Measurements from ENCODE around the gene NUDC. TPM values are rescaled to one million over a fixed set of nuclear protein-coding genes. Genes with fewer than 3 reads are reported as not detected.

The NUDC gene
- total and polyA plus RNA-seq, 10 of the 15 experiments (the other 5 are each of a cell fraction or from before 2014, with no cell fraction given), result 5.5 to 227 (median 67.4) TPM

GRCh38 chr1:26950602-26951001 is 29.1 kb downstream of the NUDC start:
- H3K4me1 ChIP-seq (ENCODE audit: control insufficient read depth, insufficient read depth, low read length), result no peaks in the 10 kb centered on the region
- no TSS peak for BruUV-seq (replicated peaks)
- no peak for DNase-seq (ENCODE audit: low read depth, low spot score)
- H3K9me3 ChIP-seq (replicated peaks; ENCODE audit: control insufficient read depth, insufficient read depth, low read length), result no peaks in the 10 kb centered on the region
- in situ Hi-C loops (cut with MboI) (no loop called here), intact Hi-C loops (cut with micrococcal nuclease; ENCODE audit: unreplicated experiment) (no loop called here)
- no peaks in the 10 kb centered on the region; the same call in 1 of the 2 replicates for H4K20me1 ChIP-seq (ENCODE audit: control insufficient read depth, insufficient read depth)
- H2AFZ ChIP-seq (ENCODE audit: control insufficient read depth, low read depth, low read length), result no peak overlapping the region
- CTCF ChIA-PET, result no interaction called here
- H3K27me3 ChIP-seq (replicated peaks in 1 of 2; ENCODE audit: control insufficient read depth in 2 of 2, insufficient read depth in 2 of 2, low read length in 1 of 2), result no peaks in the 10 kb centered on the region
- RAD21 ChIA-PET (ENCODE audit: unreplicated experiment), result no interaction called here
- H3K79me2 ChIP-seq (ENCODE audit: control insufficient read depth, insufficient read depth, low read length), result no peaks in the 10 kb centered on the region
- WGBS (ENCODE audit: insufficient coverage, insufficient replicate concordance, low lambda C conversion rate, missing lambda C conversion rate), result 54% methylated on average over 8 of the region's 8 CpGs
- H3K9ac ChIP-seq (ENCODE audit: control insufficient read depth, insufficient read depth, low read length), result no peak overlapping the region
- SMC1A ChIA-PET (ENCODE audit: uncharacterized antibody, unreplicated experiment), result no interaction called here
- H3K27ac ChIP-seq (ENCODE audit: control insufficient read depth, insufficient read depth), result no peak overlapping the region
- no peak overlapping the region for H3K4me2 ChIP-seq (ENCODE audit: control insufficient read depth, insufficient read depth)
- no peak for ATAC-seq
- no peak for FAIRE-seq
- TF ChIP-seq CTCF (IDR thresholded peaks at IDR 0.05 in 2 of 3, conservative IDR thresholded peaks at IDR 0.05 in 1 of 3; ENCODE audit: control insufficient read depth in 2 of 3, extremely low read depth in 1 of 3, insufficient read depth in 1 of 3, low read depth in 3 of 3, low read length in 3 of 3) (no peak), FOS (IDR thresholded peaks at IDR 0.05; ENCODE audit: borderline replicate concordance, extremely low read depth, insufficient read length) (no peak)
- H3K36me3 ChIP-seq (ENCODE audit: control insufficient read depth in 2 of 2, insufficient read depth in 2 of 2, low read length in 1 of 2), result peaks cover 4 to 9% of the 10 kb centered on the region in 2 experiments; a peak in 3 of 4 replicates
- POLR2A ChIA-PET, result no interaction called here
- H3K4me3 ChIP-seq, result no peak overlapping the region

- POLR2A ChIA-PET, result no interaction called here
- Histone ChIP-seq H4K20me1 (ENCODE audit: control insufficient read depth, insufficient read depth) (no peaks in the 10 kb centered on the region), H3K27me3 (replicated peaks in 1 of 2; ENCODE audit: control insufficient read depth in 2 of 2, insufficient read depth in 2 of 2, low read length in 1 of 2) (no peaks in the 10 kb centered on the region), H3K4me2 (ENCODE audit: control insufficient read depth, insufficient read depth) (no peak overlapping the region), H3K27ac (ENCODE audit: control insufficient read depth, insufficient read depth) (no peak overlapping the region), H3K9ac (ENCODE audit: control insufficient read depth, insufficient read depth, low read length) (no peak overlapping the region), H2AFZ (ENCODE audit: control insufficient read depth, low read depth, low read length) (no peak overlapping the region), H3K4me3 (no peak overlapping the region), H3K79me2 (ENCODE audit: control insufficient read depth, insufficient read depth, low read length) (no peaks in the 10 kb centered on the region), H3K36me3 (ENCODE audit: control insufficient read depth in 2 of 2, insufficient read depth in 2 of 2, low read length in 1 of 2) (peaks cover 0 to 6% of the 10 kb centered on the region in 2 experiments; a peak in 2 of 4 replicates), H3K4me1 (ENCODE audit: control insufficient read depth, insufficient read depth, low read length) (no peaks in the 10 kb centered on the region), H3K9me3 (replicated peaks; ENCODE audit: control insufficient read depth, insufficient read depth, low read length) (no peaks in the 10 kb centered on the region; the same call in 2 of the 3 replicates)
- BruUV-seq (replicated peaks), result no TSS peak
- CTCF ChIA-PET, result no interaction called here
- intact Hi-C loops (cut with micrococcal nuclease; ENCODE audit: unreplicated experiment), result no loop called here
- RAD21 ChIA-PET (ENCODE audit: unreplicated experiment), result no interaction called here
- in situ Hi-C loops (cut with MboI), result no loop called here
- SMC1A ChIA-PET (ENCODE audit: uncharacterized antibody, unreplicated experiment), result no interaction called here
- DNase-seq (ENCODE audit: low read depth, low spot score) (no peak), FAIRE-seq (no peak), ATAC-seq (no peak)
- TF ChIP-seq PAX5 (IDR thresholded peaks at IDR 0.05; ENCODE audit: borderline replicate concordance, low read depth, low read length), result no peak
- no peak for TF ChIP-seq GABPA (IDR thresholded peaks at IDR 0.05; ENCODE audit: low read depth)
- TF ChIP-seq SUPT20H (IDR thresholded peaks at IDR 0.05; ENCODE audit: borderline replicate concordance, control insufficient read depth, low read depth, low read length), result no peak
- WGBS (ENCODE audit: insufficient coverage, insufficient replicate concordance, low lambda C conversion rate, missing lambda C conversion rate), result 92% methylated on average over 14 of the region's 14 CpGs
Measured at GRCh38 chr1:26951216-26951615, 29.7 kb downstream of the NUDC start.

Data from GM12878 (cell line).